Neural cell (in vitro differentiated cells): Measurements from ENCODE around the gene ADAMTS17. TPM values are rescaled to one million over a fixed set of nuclear protein-coding genes. Genes with fewer than 3 reads are reported as not detected.

Experiments used
- H2AFZ ChIP-seq: fragments of 200-600, 300-800 bp; sonication (generic), shearing (Covaris generic); 2 replicates; pipeline ENCODE4 v1.6.0; 2014; ENCODE audit warnings: low read depth, mild to moderate bottlenecking, antibody characterized with exemption, low read length, moderate library complexity
- H3F3A ChIP-seq: fragments of 200-600 bp; shearing (Covaris generic); 2 replicates; pipeline ENCODE4 v1.6.1; 2016; ENCODE audit warnings: mild to moderate bottlenecking, moderate library complexity, mixed read lengths, antibody characterized with exemption, low read length; ENCODE audit not compliant: insufficient read depth, poor library complexity, severe bottlenecking
- H3K27ac ChIP-seq: fragments of 200-600, 300-800 bp; sonication (generic), shearing (Covaris generic); 2 replicates; pipeline ENCODE4 v1.5.1; 2014; ENCODE audit warnings: mild to moderate bottlenecking, low read length, moderate library complexity
- H3K27me3 ChIP-seq: fragments of 300-800, 200-600 bp; sonication (generic), shearing (Covaris generic); 2 replicates; pipeline ENCODE4 v1.6.0; 2014; ENCODE audit warnings: mild to moderate bottlenecking, low read depth, low read length, moderate library complexity; ENCODE audit not compliant: insufficient read depth
- H3K36me3 ChIP-seq: fragments of 300-800, 200-600 bp; sonication (generic), shearing (Covaris generic); 2 replicates; pipeline ENCODE4 v1.5.1; 2014; ENCODE audit warnings: mild to moderate bottlenecking, antibody characterized with exemption, low read length, moderate library complexity; ENCODE audit not compliant: insufficient read depth
- H3K4me2 ChIP-seq: fragments of 300-800, 200-600 bp; sonication (generic), shearing (Covaris generic); 2 replicates; pipeline ENCODE4 v1.6.0; 2014; ENCODE audit warnings: mild to moderate bottlenecking, low read length
- H3K4me3 ChIP-seq: fragments of 300-800, 200-600 bp; sonication (generic), shearing (Covaris generic); 2 replicates; pipeline ENCODE4 v1.5.1; 2014; ENCODE audit warnings: mild to moderate bottlenecking, low read length, moderate library complexity
- H3K79me2 ChIP-seq: fragments of 200-600 bp; shearing (Covaris generic); replicated peaks from 2 replicates; pipeline ENCODE4 v1.6.0; 2014; ENCODE audit warnings: mild to moderate bottlenecking, low read length, moderate library complexity; ENCODE audit not compliant: insufficient read depth
- H3K9ac ChIP-seq: fragments of 300-800, 200-600 bp; sonication (generic), shearing (Covaris generic); 2 replicates; pipeline ENCODE4 v1.6.1; 2016; ENCODE audit warnings: mild to moderate bottlenecking, low read length, mixed read lengths
- H3K9me2 ChIP-seq: fragments of 200-600 bp; shearing (Covaris generic); 2 replicates; pipeline ENCODE4 v1.6.1; 2016; ENCODE audit warnings: mild to moderate bottlenecking, low read length, mixed read lengths; ENCODE audit not compliant: insufficient read depth
- H3K9me3 ChIP-seq: fragments of 200-600, 300-800 bp; sonication (generic), shearing (Covaris generic); 2 replicates; pipeline ENCODE4 v1.6.1; 2016; ENCODE audit warnings: mild to moderate bottlenecking, mixed run types, low read length, moderate library complexity, mixed read lengths
- H4K20me1 ChIP-seq: fragments of 200-600 bp; shearing (Covaris generic); 2 replicates; pipeline ENCODE4 v1.6.1; 2016; ENCODE audit warnings: mild to moderate bottlenecking, mixed run types; ENCODE audit not compliant: insufficient read depth
- CTCF ChIP-seq: fragments of 450-650 bp; IDR thresholded peaks from 2 replicates; pipeline ENCODE4 v1.5.1; 2014; ENCODE audit warnings: antibody characterized with exemption, mild to moderate bottlenecking, moderate library complexity; ENCODE audit not compliant: poor library complexity, severe bottlenecking
- EP300 ChIP-seq: fragments of 450-650 bp; conservative IDR thresholded peaks from 2 replicates; pipeline ENCODE4 v1.6.1; 2014; ENCODE audit warnings: antibody characterized with exemption, mild to moderate bottlenecking, moderate library complexity; ENCODE audit not compliant: poor library complexity, severe bottlenecking
- EZH2 ChIP-seq: fragments of 200-600, 300-800 bp; shearing (Covaris generic), sonication (generic); IDR thresholded peaks from 2 replicates; pipeline ENCODE4 v1.6.1; 2014; ENCODE audit warnings: antibody characterized with exemption, low read length, borderline replicate concordance, mild to moderate bottlenecking; ENCODE audit not compliant: insufficient read depth, poor library complexity, severe bottlenecking
- MXI1 ChIP-seq: fragments of 450-650 bp; conservative IDR thresholded peaks from 2 replicates; pipeline ENCODE4 v1.6.1; 2014; ENCODE audit warnings: antibody characterized with exemption, mild to moderate bottlenecking; ENCODE audit not compliant: poor library complexity, severe bottlenecking
- POLR2AphosphoS5 ChIP-seq: IDR thresholded peaks from 2 replicates; pipeline ENCODE4 v1.6.1; 2012
- RAD21 ChIP-seq: fragments of 450-650 bp; conservative IDR thresholded peaks from 2 replicates; pipeline ENCODE4 v1.6.1; 2014; ENCODE audit warnings: antibody characterized with exemption, mild to moderate bottlenecking, moderate library complexity
- SMC3 ChIP-seq: fragments of 450-650 bp; conservative IDR thresholded peaks from 2 replicates; pipeline ENCODE4 v1.6.1; 2014; ENCODE audit warnings: antibody characterized with exemption, mild to moderate bottlenecking, moderate library complexity; ENCODE audit not compliant: poor library complexity
- TAF1 ChIP-seq: IDR thresholded peaks from 2 replicates; pipeline ENCODE4 v1.6.1; 2012; ENCODE audit warnings: low read depth
- polyA plus RNA-seq: library from polyadenylated mRNA; depleted of rRNA; stranded (reverse); fragments of >200 nt; gene quantifications from 2 replicates; pipeline ENCODE4 v1.2.3, GENCODE V29; 2014
- TF ChIP-seq, protein P1 (sequence below): IDR thresholded peaks from 2 replicates; pipeline ENCODE4 v1.6.1; 2012; ENCODE audit warnings: borderline replicate concordance

Gene ADAMTS17
- polyA plus RNA-seq, 1 donor from 2014 or later = 0.04 TPM

- Histone ChIP-seq H3K27me3 (no peaks in the 10 kb centered on the region), H3K9me2 (no peaks in the 10 kb centered on the region), H3K36me3 (no peaks in the 10 kb centered on the region), H3K27ac (no peak overlapping the region), H3F3A (no peaks in the 10 kb centered on the region), H3K4me3 (no peak overlapping the region), H4K20me1 (no peaks in the 10 kb centered on the region), H3K9me3 (no peaks in the 10 kb centered on the region), H3K79me2 (no peaks in the 10 kb centered on the region), H3K4me2 (no peak overlapping the region), H2AFZ (no peak overlapping the region), H3K9ac (no peak overlapping the region)
- TF ChIP-seq, protein P1, sequence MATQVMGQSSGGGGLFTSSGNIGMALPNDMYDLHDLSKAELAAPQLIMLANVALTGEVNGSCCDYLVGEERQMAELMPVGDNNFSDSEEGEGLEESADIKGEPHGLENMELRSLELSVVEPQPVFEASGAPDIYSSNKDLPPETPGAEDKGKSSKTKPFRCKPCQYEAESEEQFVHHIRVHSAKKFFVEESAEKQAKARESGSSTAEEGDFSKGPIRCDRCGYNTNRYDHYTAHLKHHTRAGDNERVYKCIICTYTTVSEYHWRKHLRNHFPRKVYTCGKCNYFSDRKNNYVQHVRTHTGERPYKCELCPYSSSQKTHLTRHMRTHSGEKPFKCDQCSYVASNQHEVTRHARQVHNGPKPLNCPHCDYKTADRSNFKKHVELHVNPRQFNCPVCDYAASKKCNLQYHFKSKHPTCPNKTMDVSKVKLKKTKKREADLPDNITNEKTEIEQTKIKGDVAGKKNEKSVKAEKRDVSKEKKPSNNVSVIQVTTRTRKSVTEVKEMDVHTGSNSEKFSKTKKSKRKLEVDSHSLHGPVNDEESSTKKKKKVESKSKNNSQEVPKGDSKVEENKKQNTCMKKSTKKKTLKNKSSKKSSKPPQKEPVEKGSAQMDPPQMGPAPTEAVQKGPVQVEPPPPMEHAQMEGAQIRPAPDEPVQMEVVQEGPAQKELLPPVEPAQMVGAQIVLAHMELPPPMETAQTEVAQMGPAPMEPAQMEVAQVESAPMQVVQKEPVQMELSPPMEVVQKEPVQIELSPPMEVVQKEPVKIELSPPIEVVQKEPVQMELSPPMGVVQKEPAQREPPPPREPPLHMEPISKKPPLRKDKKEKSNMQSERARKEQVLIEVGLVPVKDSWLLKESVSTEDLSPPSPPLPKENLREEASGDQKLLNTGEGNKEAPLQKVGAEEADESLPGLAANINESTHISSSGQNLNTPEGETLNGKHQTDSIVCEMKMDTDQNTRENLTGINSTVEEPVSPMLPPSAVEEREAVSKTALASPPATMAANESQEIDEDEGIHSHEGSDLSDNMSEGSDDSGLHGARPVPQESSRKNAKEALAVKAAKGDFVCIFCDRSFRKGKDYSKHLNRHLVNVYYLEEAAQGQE = no peak
- TF ChIP-seq SMC3 = no peak
- no peak for TF ChIP-seq TAF1
- TF ChIP-seq POLR2AphosphoS5 = no peak
These were observed 300.5 kb downstream of the ADAMTS17 start for GRCh38 chr15:100041127-100041828.

DNA sequence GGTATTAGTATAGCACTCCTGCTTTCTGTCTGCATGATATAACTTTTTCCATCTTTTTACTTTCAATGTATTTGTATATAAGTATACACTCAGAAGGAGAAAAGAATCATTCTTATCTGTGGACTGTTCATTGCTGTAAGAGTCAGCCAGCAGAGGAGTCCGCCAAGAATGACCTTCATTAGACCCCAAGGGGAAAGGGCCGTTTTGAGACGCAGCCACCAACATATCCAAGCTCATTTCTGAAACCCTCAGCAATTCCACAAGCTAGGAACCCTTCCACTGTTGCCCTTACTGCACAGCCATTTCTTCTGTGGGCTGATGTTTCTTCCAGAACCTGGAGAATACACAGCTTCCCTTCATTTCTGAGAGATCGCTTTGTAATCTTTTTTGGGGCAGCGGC is 301.8 kb downstream of the ADAMTS17 start:
- Histone ChIP-seq H3F3A (no peaks in the 10 kb centered on the region), H3K4me3 (no peak overlapping the region), H3K79me2 (no peaks in the 10 kb centered on the region), H2AFZ (no peak overlapping the region), H3K36me3 (no peaks in the 10 kb centered on the region), H3K9ac (no peak overlapping the region), H3K4me2 (no peak overlapping the region), H3K27ac (no peak overlapping the region), H3K9me2 (no peaks in the 10 kb centered on the region), H3K27me3 (no peaks in the 10 kb centered on the region), H3K9me3 (no peaks in the 10 kb centered on the region), H4K20me1 (no peaks in the 10 kb centered on the region)
- no peak for TF ChIP-seq EP300
- no peak for TF ChIP-seq POLR2AphosphoS5
- TF ChIP-seq, protein P1 = no peak
- TF ChIP-seq CTCF = no peak
- no peak for TF ChIP-seq SMC3
- TF ChIP-seq EZH2 = no peak
- TF ChIP-seq MXI1 = no peak
- TF ChIP-seq TAF1 = no peak
- no peak for TF ChIP-seq RAD21
